Colonic mucosa (tissue), 4 donors: ENCODE data around the gene PCID2. TPM values are rescaled to one million over a fixed set of nuclear protein-coding genes. Genes with fewer than 3 reads are reported as not detected.
"Not testable (repeated sequence)": the region's sequence is repeated elsewhere in the genome, so short reads cannot be mapped to it uniquely, and the experiment has no call there.

Experiments used
- DNase-seq: peaks from one replicate; pipeline ENCODE4 v3.0.0-alpha.2; 2020
- H3K27ac ChIP-seq: fragments of 200-600 bp; one replicate; pipeline ENCODE4 v1.8.0; 2021
- H3K27me3 ChIP-seq: fragments of 200-600 bp; one replicate; pipeline ENCODE4 v1.8.0; 2021
- H3K36me3 ChIP-seq: fragments of 200-600 bp; one replicate; pipeline ENCODE4 v1.8.0; 2021
- H3K4me1 ChIP-seq: fragments of 200-600 bp; one replicate; pipeline ENCODE4 v1.8.0; 2021; ENCODE audit warnings: mild to moderate bottlenecking
- H3K4me3 ChIP-seq: fragments of 200-600 bp; one replicate; pipeline ENCODE4 v1.8.0; 2021
- H3K9ac ChIP-seq, 2 donors: one replicate each; pipeline ENCODE4 v1.7.0; 2013; ENCODE audit warnings: control low read depth in 2 of 2, low read depth in 2 of 2, low read length in 2 of 2
- H3K9me3 ChIP-seq: fragments of 200-600 bp; one replicate; pipeline ENCODE4 v1.8.0; 2021
- intact Hi-C: fragments of 100-400 bp; cut with DNase I; formaldehyde crosslinking; loops from one replicate; pipeline ENCODE4 v1.14.1; 2022
- total RNA-seq, 2 donors: library from RNA; stranded (reverse); fragmentation: NEBNext Ultra II Directional in 1 of 2; extraction: Animal tissue kit (Norgen Biotek cat#: 25700) in 1 of 2; gene quantifications; one replicate each; pipeline ENCODE4 v1.2.1, GENCODE V29; 2021
- TF ChIP-seq, protein P1 (sequence below): fragments of 200-600 bp; IDR thresholded peaks from one replicate; pipeline ENCODE4 v1.8.0; 2022; ENCODE audit warnings: antibody characterized with exemption, mild to moderate bottlenecking
- donor health status: healthy.
- donor health status: DM: no; HTN: no; CAD: no.
- donor health status: DM: no; HTN: no; CAD: no.

PCID2 gene
- total RNA-seq: 10 to 100 TPM; 23.4 to 40.2 TPM

DNA sequence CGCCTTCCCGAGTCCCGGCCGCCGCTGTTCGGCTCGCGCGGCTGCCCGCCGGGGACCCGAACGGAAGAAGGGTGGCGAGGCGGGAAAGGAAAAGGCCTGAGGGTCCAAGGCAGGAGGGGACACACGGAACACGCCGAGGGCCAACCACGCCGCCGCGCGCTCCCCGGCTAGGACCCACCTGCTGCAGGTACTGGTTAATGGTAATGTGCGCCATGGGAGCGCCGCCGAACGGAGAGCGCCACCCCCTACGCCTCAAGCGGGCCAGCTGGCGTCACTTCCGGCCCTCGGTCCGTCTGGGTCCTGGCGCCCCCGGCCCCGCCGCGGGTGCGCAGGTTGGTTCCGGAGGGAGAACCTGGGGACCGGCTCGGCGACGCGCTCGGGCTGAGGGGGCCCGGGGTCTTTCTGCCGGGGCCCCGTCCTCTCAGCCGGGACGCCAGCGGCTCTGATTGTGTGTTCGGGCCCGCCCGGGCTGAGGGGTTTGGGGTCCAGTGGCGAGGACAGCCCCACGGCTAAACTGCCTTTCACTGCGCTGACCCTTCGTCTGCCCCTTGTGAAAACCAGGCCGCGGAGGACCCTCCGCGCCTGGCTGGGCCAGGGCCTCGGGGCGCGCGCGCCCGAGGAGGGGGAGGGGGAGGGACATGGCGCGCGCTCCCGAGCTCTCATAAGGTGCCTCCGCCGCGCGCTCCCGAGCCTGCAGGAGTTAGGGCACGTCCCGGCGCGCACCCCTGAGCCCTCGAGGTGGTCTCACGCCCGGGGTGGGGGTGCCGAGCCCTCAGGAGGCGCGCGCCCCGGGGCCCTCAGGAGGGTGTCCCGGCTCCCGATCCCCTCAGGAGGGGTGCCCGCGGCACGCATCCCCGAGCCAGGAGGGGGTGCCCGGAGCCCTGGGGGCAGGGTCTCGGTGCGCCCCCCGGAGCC, at the start of gene PCID2:
Gene PCID2 (minus strand): TSS at position 249 of the 915 bp plus-strand sequence. CDS start 35 bp downstream, at position 214.
- intact Hi-C loops: loop anchor here (5.0 kb wide), 1 partner anchor 51 kb away; the partner anchor contains the start of gene PROZ
- Histone ChIP-seq H3K4me3 (peak within 1 kb of the TSS; percentile 81), H3K9me3 (no peaks in the 10 kb centered on the region), H3K27ac (peak within 1 kb of the TSS; percentile 99), H3K27me3 (no peaks in the 10 kb centered on the region), H3K4me1 (peaks cover 5% of the 10 kb centered on the region), H3K36me3 (no peaks in the 10 kb centered on the region), H3K9ac (peak within 1 kb of the TSS; percentile 93 to 97)
- TF ChIP-seq, protein P1, sequence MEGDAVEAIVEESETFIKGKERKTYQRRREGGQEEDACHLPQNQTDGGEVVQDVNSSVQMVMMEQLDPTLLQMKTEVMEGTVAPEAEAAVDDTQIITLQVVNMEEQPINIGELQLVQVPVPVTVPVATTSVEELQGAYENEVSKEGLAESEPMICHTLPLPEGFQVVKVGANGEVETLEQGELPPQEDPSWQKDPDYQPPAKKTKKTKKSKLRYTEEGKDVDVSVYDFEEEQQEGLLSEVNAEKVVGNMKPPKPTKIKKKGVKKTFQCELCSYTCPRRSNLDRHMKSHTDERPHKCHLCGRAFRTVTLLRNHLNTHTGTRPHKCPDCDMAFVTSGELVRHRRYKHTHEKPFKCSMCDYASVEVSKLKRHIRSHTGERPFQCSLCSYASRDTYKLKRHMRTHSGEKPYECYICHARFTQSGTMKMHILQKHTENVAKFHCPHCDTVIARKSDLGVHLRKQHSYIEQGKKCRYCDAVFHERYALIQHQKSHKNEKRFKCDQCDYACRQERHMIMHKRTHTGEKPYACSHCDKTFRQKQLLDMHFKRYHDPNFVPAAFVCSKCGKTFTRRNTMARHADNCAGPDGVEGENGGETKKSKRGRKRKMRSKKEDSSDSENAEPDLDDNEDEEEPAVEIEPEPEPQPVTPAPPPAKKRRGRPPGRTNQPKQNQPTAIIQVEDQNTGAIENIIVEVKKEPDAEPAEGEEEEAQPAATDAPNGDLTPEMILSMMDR: no peak
- peak; percentile 88 for DNase-seq

DNA sequence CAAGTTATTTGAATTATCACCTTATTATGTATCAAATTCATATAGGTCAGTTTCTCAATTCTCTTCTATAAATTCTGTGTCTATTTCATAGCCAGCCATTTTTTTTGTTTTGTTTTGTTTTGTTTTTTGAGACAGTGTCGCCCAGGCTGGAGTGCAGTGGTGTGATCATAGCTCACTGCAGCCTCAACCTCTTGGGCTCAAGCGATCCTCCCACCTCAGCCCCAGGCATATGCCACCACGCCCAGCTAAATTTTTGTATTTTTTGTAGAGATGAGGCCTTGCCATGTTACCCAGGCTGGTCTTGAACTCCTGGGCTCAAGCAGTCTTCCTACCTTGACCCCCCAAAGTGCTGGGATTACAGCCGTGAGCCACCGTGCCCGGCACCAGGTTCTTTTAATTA, 49.4 kb upstream of the PCID2 start:
- H3K4me3 ChIP-seq, H3K9ac ChIP-seq, intact Hi-C loops, H3K36me3 ChIP-seq, H3K27ac ChIP-seq, DNase-seq, H3K27me3 ChIP-seq, H3K4me1 ChIP-seq, H3K9me3 ChIP-seq: not testable (repeated sequence)

DNA sequence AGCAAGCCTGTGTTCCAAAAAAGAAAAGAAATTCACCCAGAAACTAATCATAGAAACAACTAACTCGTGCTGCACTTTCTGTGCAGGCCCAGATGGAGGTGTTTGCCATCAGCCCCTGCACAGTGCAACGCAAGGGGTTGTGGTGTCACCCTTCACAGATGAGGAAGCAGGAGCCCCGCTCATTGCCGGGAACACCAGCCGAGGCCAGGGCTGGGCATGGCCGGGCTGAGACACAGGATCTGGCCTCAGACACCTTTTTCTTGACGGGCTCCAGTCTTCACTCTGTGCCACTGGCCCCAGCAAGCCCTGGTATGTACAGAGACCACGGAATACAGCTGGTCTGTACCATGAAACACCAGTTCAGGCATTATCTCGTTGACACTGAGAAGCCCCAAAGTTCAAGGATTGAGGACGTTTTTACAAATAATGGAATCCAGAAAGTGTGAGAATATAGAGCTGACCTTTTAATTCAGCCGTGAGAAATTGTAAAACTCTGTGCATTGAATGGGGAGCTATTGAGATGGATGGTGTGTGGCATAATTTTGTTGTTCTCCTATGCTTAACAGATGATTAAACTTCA, 44.1 kb upstream of the PCID2 start:
- H3K27me3 ChIP-seq: no peaks in the 10 kb centered on the region
- H3K27ac ChIP-seq: no peak overlapping the region
- H3K36me3 ChIP-seq: peaks cover 16% of the 10 kb centered on the region
- H3K9ac ChIP-seq: no peak overlapping the region
- H3K4me3 ChIP-seq: no peak overlapping the region
- H3K9me3 ChIP-seq: no peaks in the 10 kb centered on the region
- intact Hi-C loops: no loop called here
- no peaks in the 10 kb centered on the region for H3K4me1 ChIP-seq
- no peak for DNase-seq
- TF ChIP-seq, protein P1: no peak

DNA sequence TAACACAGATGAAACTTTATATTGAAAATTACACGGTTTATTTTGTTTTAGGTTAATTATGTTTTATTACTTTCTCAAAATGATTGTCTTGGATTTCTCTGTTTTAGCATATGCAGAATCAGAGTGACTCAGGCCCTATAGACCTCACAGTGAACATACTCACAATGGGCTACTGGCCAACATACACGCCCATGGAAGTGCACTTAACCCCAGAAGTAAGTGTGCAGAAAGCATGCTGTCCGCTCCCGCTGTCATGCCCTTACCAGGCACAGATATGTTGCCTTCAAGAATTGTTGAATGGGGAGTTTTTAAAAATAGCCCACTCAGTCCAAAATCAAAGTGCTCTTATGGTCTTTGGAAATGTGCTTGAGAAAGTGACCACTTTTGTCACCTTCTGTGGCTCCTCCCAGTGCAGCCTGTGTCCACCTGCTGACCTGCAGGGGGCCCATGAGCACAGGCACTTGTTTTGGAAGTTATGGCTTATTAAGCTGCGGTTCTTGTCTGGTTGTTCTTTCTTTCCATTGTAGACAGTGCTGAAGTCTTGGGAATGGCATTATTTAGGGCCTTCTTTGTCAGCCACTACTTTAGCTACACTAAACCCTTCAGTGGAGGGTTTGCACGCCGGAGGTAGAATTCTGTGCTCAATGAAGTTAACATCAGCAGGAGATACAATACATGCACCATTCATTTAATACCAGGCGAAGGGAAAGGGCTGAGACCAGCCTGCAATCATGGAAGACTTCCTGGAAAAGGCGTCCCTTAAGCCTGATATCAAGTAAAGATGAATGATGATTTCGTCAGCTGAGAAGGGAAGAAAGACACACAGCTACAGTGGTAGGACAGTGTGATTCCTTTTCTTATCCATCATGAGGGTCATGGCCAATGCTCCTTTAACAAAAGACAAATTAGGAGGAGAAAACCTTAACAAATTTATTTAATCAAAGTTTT, 37.7 kb upstream of the PCID2 start:
- H3K36me3 ChIP-seq: peaks cover 24% of the 10 kb centered on the region
- H3K27ac ChIP-seq: no peak overlapping the region
- intact Hi-C loops: no loop called here
- no peaks in the 10 kb centered on the region for H3K4me1 ChIP-seq
- H3K4me3 ChIP-seq: no peak overlapping the region
- no peaks in the 10 kb centered on the region for H3K27me3 ChIP-seq
- no peak for DNase-seq
- TF ChIP-seq, protein P1: no peak
- no peak overlapping the region for H3K9ac ChIP-seq
- H3K9me3 ChIP-seq: no peaks in the 10 kb centered on the region

DNA sequence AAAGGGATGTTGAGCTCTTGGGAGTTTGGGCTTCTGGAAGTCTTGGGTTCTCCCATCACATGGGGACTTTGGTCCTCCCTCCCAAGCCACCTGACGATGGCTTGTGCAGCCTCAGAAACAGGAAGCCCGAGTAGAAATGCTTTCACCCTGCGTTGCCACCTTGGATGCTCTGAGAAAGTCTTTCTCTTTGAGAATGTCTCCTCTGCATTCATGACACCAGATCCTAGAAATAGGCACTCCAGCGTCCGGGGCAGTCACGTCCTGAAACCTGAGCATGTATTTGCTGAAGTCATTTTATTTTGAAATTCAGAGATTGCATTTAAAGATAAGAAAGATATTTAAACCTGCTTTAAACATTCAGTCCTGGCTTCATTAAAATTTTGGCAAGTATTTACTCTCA, 35.4 kb upstream of the PCID2 start:
- Histone ChIP-seq H3K4me1 (no peaks in the 10 kb centered on the region), H3K27me3 (no peaks in the 10 kb centered on the region), H3K36me3 (peaks cover 24% of the 10 kb centered on the region), H3K9ac (no peak overlapping the region), H3K9me3 (no peaks in the 10 kb centered on the region), H3K4me3 (no peak overlapping the region), H3K27ac (no peak overlapping the region)
- TF ChIP-seq, protein P1: no peak
- no peak for DNase-seq
- intact Hi-C loops: no loop called here

DNA sequence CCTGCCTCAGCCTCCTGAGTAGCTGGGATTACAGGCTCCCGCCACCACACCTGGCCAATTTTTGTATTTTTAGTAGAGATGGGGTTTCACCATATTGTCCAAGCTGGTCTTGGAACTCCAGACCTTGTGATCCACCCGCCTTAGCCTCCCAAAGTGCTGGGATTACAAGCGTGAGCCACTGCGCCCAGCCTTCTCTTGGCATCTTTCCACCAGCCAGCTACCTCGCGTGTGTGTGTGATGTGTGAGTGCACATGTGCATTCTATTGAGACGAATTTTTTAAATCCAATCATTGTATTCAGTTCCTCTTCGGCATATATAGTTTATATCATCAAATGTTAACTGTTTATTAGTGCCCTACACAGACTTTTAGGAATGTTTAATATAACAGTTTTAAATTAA, 33.2 kb upstream of the PCID2 start:
- not testable (repeated sequence) for H3K4me3 ChIP-seq
- H3K36me3 ChIP-seq: peaks cover 31% of the 10 kb centered on the region

More for the DNA sequence above, 33.2 kb upstream of the PCID2 start:
- H3K27me3 ChIP-seq, H3K4me1 ChIP-seq, intact Hi-C loops, H3K9ac ChIP-seq, H3K27ac ChIP-seq, DNase-seq, H3K9me3 ChIP-seq: not testable (repeated sequence)
